AG04450 (cell line): ENCODE measurements around the gene FDPS. TPM values are rescaled to one million over a fixed set of nuclear protein-coding genes. Genes with fewer than 3 reads are reported as not detected.

Experiments
- CTCF ChIA-PET: fragments of 300-600, 350-600 bp; formaldehyde crosslinking; extraction: SDS; loops from one replicate; lab custom pipeline; 2022; ENCODE audit warnings: antibody characterized with exemption, inconsistent platforms; lab: Charles Lee
- POLR2A ChIA-PET: fragments of 350-600 bp; formaldehyde crosslinking; extraction: SDS; loops from one replicate; lab custom pipeline; 2021; ENCODE audit warnings: antibody characterized with exemption, inconsistent platforms; lab: Yijun Ruan, JAX
- DNase-seq: peaks from one replicate; pipeline ENCODE4 v3.0.0-alpha.2; 2011; ENCODE audit warnings: low read depth, low spot score
- H3K27ac ChIP-seq: one replicate; pipeline ENCODE4 v1.5.1; 2012; ENCODE audit warnings: low read depth, low read length, control low read depth
- H3K27me3 ChIP-seq: one replicate; pipeline ENCODE4 v1.6.0; 2012; ENCODE audit warnings: low read length; ENCODE audit not compliant: control insufficient read depth, insufficient read depth
- H3K4me3 ChIP-seq: 2 replicates; pipeline ENCODE4 v1.5.1; 2011; ENCODE audit warnings: mild to moderate bottlenecking, low read depth, low read length, control low read depth
- H3K9me3 ChIP-seq: 2 replicates; pipeline ENCODE4 v1.5.1; 2012; ENCODE audit warnings: low read length; ENCODE audit not compliant: control insufficient read depth, insufficient read depth
- CTCF ChIP-seq: IDR thresholded peaks from 2 replicates; pipeline ENCODE4 v1.5.1; 2011; ENCODE audit warnings: low read depth, low read length, control low read depth, inconsistent platforms
- polyA plus RNA-seq: library from polyadenylated mRNA; depleted of rRNA; stranded (reverse); fragments of >200 nt; gene quantifications from 2 replicates; pipeline ENCODE4 v1.2.3, GENCODE V29; 2011

Gene FDPS
- polyA plus RNA-seq, 1 experiment: 140 TPM

GRCh38 chr1:155300024-155300423 is 8.6 kb upstream of the FDPS start:
- no peak overlapping the region for H3K27ac ChIP-seq
- no peak for TF ChIP-seq CTCF
- H3K4me3 ChIP-seq: no peak overlapping the region
- POLR2A ChIA-PET: no interaction called here
- peaks cover 32% of the 10 kb centered on the region for H3K27me3 ChIP-seq
- DNase-seq: no peak
- CTCF ChIA-PET: interaction anchor here (0.9 to 1.2 kb wide), 2 partner anchors 23 to 50 kb away, joined by 3 to 5 read pairs; no protein-coding TSS in a partner anchor
- H3K9me3 ChIP-seq: no peaks in the 10 kb centered on the region; the same call in 1 of the 2 replicates

GRCh38 chr1:155300553-155301329 is 7.9 kb upstream of the FDPS start:
- POLR2A ChIA-PET: no interaction called here
- H3K27ac ChIP-seq: no peak overlapping the region
- peaks cover 25% of the 10 kb centered on the region for H3K27me3 ChIP-seq
- CTCF ChIA-PET: interaction anchor here (0.9 to 1.2 kb wide), 2 partner anchors 24 to 51 kb away, joined by 3 to 5 read pairs; no protein-coding TSS in a partner anchor
- H3K9me3 ChIP-seq: no peaks in the 10 kb centered on the region; the same call in 1 of the 2 replicates
- no peak for TF ChIP-seq CTCF
- DNase-seq: no peak
- H3K4me3 ChIP-seq: no peak overlapping the region

- DNase-seq: no peak
- ChIA-PET CTCF (interaction anchor here (1.1 kb wide), 1 partner anchor 51 kb away, joined by 3 read pairs; no protein-coding TSS in a partner anchor), POLR2A (no interaction called here)
- Histone ChIP-seq H3K9me3 (no peaks in the 10 kb centered on the region), H3K27me3 (peaks cover 18% of the 10 kb centered on the region), H3K27ac (no peak within 1 kb of the TSS), H3K4me3 (no peak within 1 kb of the TSS)
- TF ChIP-seq CTCF: no peak
Observed at GRCh38 chr1:155301342-155301841, 7.3 kb upstream of the FDPS start, which contains the start of gene PKLR. Gene PKLR, minus strand, starts transcription at chr1:155301438. Its CDS starts 43 bp downstream, at chr1:155301395.

- ChIA-PET CTCF (interaction anchor here (5.9 kb wide), 1 partner anchor 54 kb away, joined by 46 read pairs; no protein-coding TSS in a partner anchor), POLR2A (interaction anchor here (0.6 kb wide), 1 partner anchor 24 kb away, joined by 4 read pairs; no protein-coding TSS in a partner anchor)
- Histone ChIP-seq H3K27ac (no peak overlapping the region), H3K27me3 (peaks cover 5% of the 10 kb centered on the region), H3K9me3 (no peaks in the 10 kb centered on the region; the same call in 1 of the 2 replicates), H3K4me3 (no peak overlapping the region)
- no peak for TF ChIP-seq CTCF
- no peak for DNase-seq
Observed at GRCh38 chr1:155304558-155305063, 4.1 kb upstream of the FDPS start.
